Sigmoid colon (tissue), 4 donors: ENCODE data around the gene LIMS4.
"Not testable (repeated sequence)": the region's sequence is repeated elsewhere in the genome, so short reads cannot be mapped to it uniquely, and the experiment has no call there.

Source experiments
- CTCF ChIP-seq, 4 experiments: fragments of 450-650 bp in 3 of 4; fragments of 200-600 bp in 1 of 4; IDR thresholded peaks; one replicate each; pipeline ENCODE4 v1.5.1; 2016 to 2019; ENCODE audit warnings: antibody characterized with exemption in 4 of 4, mild to moderate bottlenecking in 3 of 4, moderate library complexity in 2 of 4
- EP300 ChIP-seq, 4 donors: sonication (generic); formaldehyde crosslinking; IDR thresholded peaks; one replicate each; pipeline ENCODE4 v1.6.1; 2017; ENCODE audit warnings: antibody characterized with exemption in 4 of 4
- POLR2A ChIP-seq, 2 donors: fragments of 450-650 bp; IDR thresholded peaks; one replicate each; pipeline ENCODE4 v1.6.1; 2016; ENCODE audit warnings: antibody characterized with exemption in 2 of 2, mild to moderate bottlenecking in 2 of 2, moderate library complexity in 2 of 2
- POLR2AphosphoS5 ChIP-seq, 4 donors: sonication (generic); formaldehyde crosslinking; IDR thresholded peaks; one replicate each; pipeline ENCODE4 v1.6.1; 2017; ENCODE audit warnings: antibody characterized with exemption in 4 of 4

GRCh38 chr2:110473059-110473358 is 393 bp upstream of the LIMS4 start:
- TF ChIP-seq CTCF, POLR2AphosphoS5, POLR2A, EP300 (IDR thresholded peaks at IDR 0.05): not testable (repeated sequence)
